HG03521 (cell line): Measurements from ENCODE around the gene USP13.
"Not testable (repeated sequence)": the region's sequence is repeated elsewhere in the genome, so short reads cannot be mapped to it uniquely, and the experiment has no call there.

Source experiments
- ATAC-seq: cut with Tn5 transposase; IDR thresholded peaks from one replicate; pipeline ENCODE4 v1.9.1; 2021; ENCODE audit warnings: mild to moderate bottlenecking, moderate library complexity; ENCODE audit not compliant: unreplicated experiment

Gene USP13

GRCh38 chr3:179775416-179776122 is 122.7 kb downstream of the USP13 start:
- ATAC-seq: no peak

- not testable (repeated sequence) for ATAC-seq
These were observed 130.0 kb downstream of the USP13 start for GRCh38 chr3:179782841-179783240.

- no peak for ATAC-seq
These were observed 136.2 kb downstream of the USP13 start for GRCh38 chr3:179788996-179789395.

- ATAC-seq: no peak
These were observed 139.0 kb downstream of the USP13 start for GRCh38 chr3:179791793-179792192.

GRCh38 chr3:179794355-179794754 is 141.5 kb downstream of the USP13 start:
- no peak for ATAC-seq

- ATAC-seq: no peak
These were observed 143.6 kb downstream of the USP13 start for GRCh38 chr3:179796421-179796820.

- no peak for ATAC-seq
These were observed 144.4 kb downstream of the USP13 start for GRCh38 chr3:179797192-179797591.

GRCh38 chr3:179801263-179801662 is 148.4 kb downstream of the USP13 start:
- no peak for ATAC-seq

GRCh38 chr3:179801856-179802255 is 149.0 kb downstream of the USP13 start:
- no peak for ATAC-seq

- ATAC-seq: no peak
These were observed 153.3 kb downstream of the USP13 start for GRCh38 chr3:179806177-179806576.

- ATAC-seq: no peak
These were observed 154.7 kb downstream of the USP13 start for GRCh38 chr3:179807588-179807987.

GRCh38 chr3:179809639-179810038 is 156.8 kb downstream of the USP13 start:
- ATAC-seq: no peak

- peak; percentile 74 for ATAC-seq
These were observed 158.7 kb downstream of the USP13 start for GRCh38 chr3:179811321-179812095.

- ATAC-seq: no peak
These were observed 159.2 kb downstream of the USP13 start for GRCh38 chr3:179812096-179812382.

GRCh38 chr3:179819379-179819778 is 166.5 kb downstream of the USP13 start:
- ATAC-seq: no peak

- ATAC-seq: no peak
These were observed 169.5 kb downstream of the USP13 start for GRCh38 chr3:179822296-179822695.

- ATAC-seq: no peak
These were observed 172.8 kb downstream of the USP13 start for GRCh38 chr3:179825527-179826246.

- no peak for ATAC-seq
These were observed 173.4 kb downstream of the USP13 start for GRCh38 chr3:179826247-179826637.

GRCh38 chr3:179828738-179829137 is 175.9 kb downstream of the USP13 start:
- no peak for ATAC-seq

- ATAC-seq: no peak
These were observed 176.6 kb downstream of the USP13 start for GRCh38 chr3:179829401-179829800.

- no peak for ATAC-seq
These were observed 179.6 kb downstream of the USP13 start for GRCh38 chr3:179832333-179832854.

GRCh38 chr3:179833294-179833693 is 180.5 kb downstream of the USP13 start:
- no peak for ATAC-seq
